NCI-H510A treated with DMSO at 0.1 percent for 48 hours (cell line): ENCODE data around the gene DHRS7B.
"Not testable (repeated sequence)": the region's sequence is repeated elsewhere in the genome, so short reads cannot be mapped to it uniquely, and the experiment has no call there.

Experiments used
- DNase-seq: peaks from one replicate; lab custom pipeline; 2025; lab: John Stamatoyannopoulos, UW

The DHRS7B gene

GRCh38 chr17:21177854-21178600 is 51.3 kb downstream of the DHRS7B start:
- DNase-seq = no peak

- DNase-seq = no peak
Observed at GRCh38 chr17:21183468-21183867, 56.7 kb downstream of the DHRS7B start.

GRCh38 chr17:21184570-21184969 is 57.8 kb downstream of the DHRS7B start:
- DNase-seq = no peak

GRCh38 chr17:21185061-21185460 is 58.3 kb downstream of the DHRS7B start:
- no peak for DNase-seq

GRCh38 chr17:21186399-21187187 is 59.8 kb downstream of the DHRS7B start:
- DNase-seq = no peak

- DNase-seq = no peak
Observed at GRCh38 chr17:21189361-21189760, 62.6 kb downstream of the DHRS7B start.

- no peak for DNase-seq
Observed at GRCh38 chr17:21190078-21190477, 63.3 kb downstream of the DHRS7B start.

GRCh38 chr17:21191698-21192097 is 64.9 kb downstream of the DHRS7B start:
- DNase-seq = no peak

GRCh38 chr17:21192414-21192813 is 65.7 kb downstream of the DHRS7B start:
- not testable (repeated sequence) for DNase-seq

- no peak for DNase-seq
Observed at GRCh38 chr17:21193031-21193430, 66.3 kb downstream of the DHRS7B start.

GRCh38 chr17:21194226-21194625 is 67.5 kb downstream of the DHRS7B start:
- peak; percentile 31 for DNase-seq

- peak; percentile 44 for DNase-seq
Observed at GRCh38 chr17:21194703-21195102, 67.9 kb downstream of the DHRS7B start.

GRCh38 chr17:21196126-21196525 is 69.4 kb downstream of the DHRS7B start:
- DNase-seq = no peak

- no peak for DNase-seq
Observed at GRCh38 chr17:21198411-21198810, 71.6 kb downstream of the DHRS7B start.

GRCh38 chr17:21199311-21199710 is 72.5 kb downstream of the DHRS7B start:
- no peak for DNase-seq

- DNase-seq = no peak
Observed at GRCh38 chr17:21199856-21200255, 73.1 kb downstream of the DHRS7B start.

GRCh38 chr17:21200590-21201297 is 74.0 kb downstream of the DHRS7B start:
- no peak for DNase-seq

- no peak for DNase-seq
Observed at GRCh38 chr17:21201298-21201595, 74.5 kb downstream of the DHRS7B start.

- DNase-seq = no peak
Observed at GRCh38 chr17:21201874-21202273, 75.1 kb downstream of the DHRS7B start.

- no peak for DNase-seq
Observed at GRCh38 chr17:21202512-21202911, 75.7 kb downstream of the DHRS7B start.

GRCh38 chr17:21204935-21205334 is 78.2 kb downstream of the DHRS7B start:
- DNase-seq = no peak

GRCh38 chr17:21208352-21208751 is 81.6 kb downstream of the DHRS7B start:
- DNase-seq = no peak
